ENCODE measurements around the gene ADAM10.

ADAM10 gene

GRCh38 chr15:58671186-58671585 lies 78.3 kb downstream of the ADAM10 start:
- no peak overlapping the region for H3K27ac ChIP-seq (ENCODE audit: low read length)
- H3K36me3 ChIP-seq (ENCODE audit: control insufficient read depth in 2 of 2, insufficient read depth in 2 of 2, low read length in 2 of 2) = no peaks in the 10 kb centered on the region
- H3K4me1 ChIP-seq (ENCODE audit: control insufficient read depth, insufficient read depth, low read length) = no peaks in the 10 kb centered on the region
- no peaks in the 10 kb centered on the region for H3K9me3 ChIP-seq (ENCODE audit: control insufficient read depth in 2 of 2, low read length in 2 of 2)
- H3K9ac ChIP-seq (ENCODE audit: low read length in 2 of 2) = no peak overlapping the region
- H3K27me3 ChIP-seq (ENCODE audit: control insufficient read depth in 1 of 2, insufficient read depth in 2 of 2, low read length in 2 of 2) = no peaks in the 10 kb centered on the region
- H3K4me3 ChIP-seq (ENCODE audit: low read length in 2 of 2) = no peak overlapping the region

- peaks cover 0 to 1% of the 10 kb centered on the region in 2 donors for H3K36me3 ChIP-seq (ENCODE audit: control insufficient read depth in 2 of 2, insufficient read depth in 2 of 2, low read length in 2 of 2)
- no peaks in the 10 kb centered on the region for H3K9me3 ChIP-seq (ENCODE audit: control insufficient read depth in 2 of 2, low read length in 2 of 2)
- H3K4me1 ChIP-seq (ENCODE audit: control insufficient read depth, insufficient read depth, low read length) = no peaks in the 10 kb centered on the region
- no peaks in the 10 kb centered on the region for H3K27me3 ChIP-seq (ENCODE audit: control insufficient read depth in 1 of 2, insufficient read depth in 2 of 2, low read length in 2 of 2)
- H3K4me3 ChIP-seq (ENCODE audit: low read length in 2 of 2) = no peak overlapping the region
- no peak overlapping the region for H3K27ac ChIP-seq (ENCODE audit: low read length)
- no peak overlapping the region for H3K9ac ChIP-seq (ENCODE audit: low read length in 2 of 2)
These were observed 80.4 kb downstream of the ADAM10 start for GRCh38 chr15:58669108-58669507.

GRCh38 chr15:58666957-58667356 lies 82.5 kb downstream of the ADAM10 start:
- H3K36me3 ChIP-seq (ENCODE audit: control insufficient read depth in 2 of 2, insufficient read depth in 2 of 2, low read length in 2 of 2) = peaks cover 0 to 5% of the 10 kb centered on the region in 2 donors
- H3K9ac ChIP-seq (ENCODE audit: low read length in 2 of 2) = no peak overlapping the region
- H3K9me3 ChIP-seq (ENCODE audit: control insufficient read depth in 2 of 2, low read length in 2 of 2) = no peaks in the 10 kb centered on the region
- H3K27me3 ChIP-seq (ENCODE audit: control insufficient read depth in 1 of 2, insufficient read depth in 2 of 2, low read length in 2 of 2) = no peaks in the 10 kb centered on the region
- no peaks in the 10 kb centered on the region for H3K4me1 ChIP-seq (ENCODE audit: control insufficient read depth, insufficient read depth, low read length)
- no peak overlapping the region for H3K27ac ChIP-seq (ENCODE audit: low read length)
- no peak overlapping the region for H3K4me3 ChIP-seq (ENCODE audit: low read length in 2 of 2)

- peaks cover 0 to 5% of the 10 kb centered on the region in 2 donors for H3K36me3 ChIP-seq (ENCODE audit: control insufficient read depth in 2 of 2, insufficient read depth in 2 of 2, low read length in 2 of 2)
- H3K9me3 ChIP-seq (ENCODE audit: control insufficient read depth in 2 of 2, low read length in 2 of 2) = no peaks in the 10 kb centered on the region
- no peak overlapping the region for H3K27ac ChIP-seq (ENCODE audit: low read length)
- H3K4me1 ChIP-seq (ENCODE audit: control insufficient read depth, insufficient read depth, low read length) = no peaks in the 10 kb centered on the region
- no peaks in the 10 kb centered on the region for H3K27me3 ChIP-seq (ENCODE audit: control insufficient read depth in 1 of 2, insufficient read depth in 2 of 2, low read length in 2 of 2)
- no peak overlapping the region for H3K9ac ChIP-seq (ENCODE audit: low read length in 2 of 2)
- no peak overlapping the region for H3K4me3 ChIP-seq (ENCODE audit: low read length in 2 of 2)
These were observed 83.8 kb downstream of the ADAM10 start for GRCh38 chr15:58665672-58666071.

- H3K36me3 ChIP-seq (ENCODE audit: control insufficient read depth in 2 of 2, insufficient read depth in 2 of 2, low read length in 2 of 2) = no peaks in the 10 kb centered on the region
- no peaks in the 10 kb centered on the region for H3K27me3 ChIP-seq (ENCODE audit: control insufficient read depth in 1 of 2, insufficient read depth in 2 of 2, low read length in 2 of 2)
- H3K9ac ChIP-seq (ENCODE audit: low read length in 2 of 2) = no peak overlapping the region
- H3K9me3 ChIP-seq (ENCODE audit: control insufficient read depth in 2 of 2, low read length in 2 of 2) = no peaks in the 10 kb centered on the region
- H3K27ac ChIP-seq (ENCODE audit: low read length) = no peak overlapping the region
- no peak overlapping the region for H3K4me3 ChIP-seq (ENCODE audit: low read length in 2 of 2)
- no peaks in the 10 kb centered on the region for H3K4me1 ChIP-seq (ENCODE audit: control insufficient read depth, insufficient read depth, low read length)
These were observed 99.4 kb downstream of the ADAM10 start for GRCh38 chr15:58650102-58650501.

- Histone ChIP-seq H3K4me1 (ENCODE audit: control insufficient read depth, insufficient read depth, low read length) (no peaks in the 10 kb centered on the region), H3K36me3 (ENCODE audit: control insufficient read depth in 2 of 2, insufficient read depth in 2 of 2, low read length in 2 of 2) (no peaks in the 10 kb centered on the region), H3K9ac (ENCODE audit: low read length in 2 of 2) (no peak overlapping the region), H3K4me3 (ENCODE audit: low read length in 2 of 2) (no peak overlapping the region), H3K9me3 (ENCODE audit: control insufficient read depth in 2 of 2, low read length in 2 of 2) (no peaks in the 10 kb centered on the region), H3K27ac (ENCODE audit: low read length) (no peak overlapping the region), H3K27me3 (ENCODE audit: control insufficient read depth in 1 of 2, insufficient read depth in 2 of 2, low read length in 2 of 2) (no peaks in the 10 kb centered on the region)
These were observed 100.3 kb downstream of the ADAM10 start for GRCh38 chr15:58649175-58649574.

- Histone ChIP-seq H3K4me1 (ENCODE audit: control insufficient read depth, insufficient read depth, low read length) (no peaks in the 10 kb centered on the region), H3K27ac (ENCODE audit: low read length) (no peak overlapping the region), H3K36me3 (ENCODE audit: control insufficient read depth in 2 of 2, insufficient read depth in 2 of 2, low read length in 2 of 2) (peaks cover 3 to 5% of the 10 kb centered on the region in 2 donors), H3K4me3 (ENCODE audit: low read length in 2 of 2) (no peak overlapping the region), H3K9me3 (ENCODE audit: control insufficient read depth in 2 of 2, low read length in 2 of 2) (no peaks in the 10 kb centered on the region), H3K27me3 (ENCODE audit: control insufficient read depth in 1 of 2, insufficient read depth in 2 of 2, low read length in 2 of 2) (no peaks in the 10 kb centered on the region), H3K9ac (ENCODE audit: low read length in 2 of 2) (no peak overlapping the region)
These were observed 105.5 kb downstream of the ADAM10 start for GRCh38 chr15:58643996-58644395.

- H3K4me1 ChIP-seq (ENCODE audit: control insufficient read depth, insufficient read depth, low read length) = no peaks in the 10 kb centered on the region
- H3K27me3 ChIP-seq (ENCODE audit: control insufficient read depth in 1 of 2, insufficient read depth in 2 of 2, low read length in 2 of 2) = no peaks in the 10 kb centered on the region
- no peak overlapping the region for H3K4me3 ChIP-seq (ENCODE audit: low read length in 2 of 2)
- no peak overlapping the region for H3K9ac ChIP-seq (ENCODE audit: low read length in 2 of 2)
- no peak overlapping the region for H3K27ac ChIP-seq (ENCODE audit: low read length)
- no peaks in the 10 kb centered on the region for H3K9me3 ChIP-seq (ENCODE audit: control insufficient read depth in 2 of 2, low read length in 2 of 2)
- H3K36me3 ChIP-seq (ENCODE audit: control insufficient read depth in 2 of 2, insufficient read depth in 2 of 2, low read length in 2 of 2) = peaks cover 3 to 8% of the 10 kb centered on the region in 2 donors
These were observed 107.8 kb downstream of the ADAM10 start for GRCh38 chr15:58641660-58642059.

GRCh38 chr15:58639992-58640391 lies 109.5 kb downstream of the ADAM10 start:
- H3K27ac ChIP-seq (ENCODE audit: low read length) = no peak overlapping the region
- H3K4me3 ChIP-seq (ENCODE audit: low read length in 2 of 2) = no peak overlapping the region
- H3K27me3 ChIP-seq (ENCODE audit: control insufficient read depth in 1 of 2, insufficient read depth in 2 of 2, low read length in 2 of 2) = no peaks in the 10 kb centered on the region
- peaks cover 3 to 9% of the 10 kb centered on the region in 2 donors for H3K36me3 ChIP-seq (ENCODE audit: control insufficient read depth in 2 of 2, insufficient read depth in 2 of 2, low read length in 2 of 2)
- H3K4me1 ChIP-seq (ENCODE audit: control insufficient read depth, insufficient read depth, low read length) = no peaks in the 10 kb centered on the region
- H3K9ac ChIP-seq (ENCODE audit: low read length in 2 of 2) = no peak overlapping the region
- H3K9me3 ChIP-seq (ENCODE audit: control insufficient read depth in 2 of 2, low read length in 2 of 2) = no peaks in the 10 kb centered on the region

GRCh38 chr15:58639002-58639756 lies 110.3 kb downstream of the ADAM10 start:
- H3K9ac ChIP-seq (ENCODE audit: low read length in 2 of 2) = no peak overlapping the region
- no peak overlapping the region for H3K4me3 ChIP-seq (ENCODE audit: low read length in 2 of 2)
- H3K9me3 ChIP-seq (ENCODE audit: control insufficient read depth in 2 of 2, low read length in 2 of 2) = no peaks in the 10 kb centered on the region
- no peak overlapping the region for H3K27ac ChIP-seq (ENCODE audit: low read length)
- H3K27me3 ChIP-seq (ENCODE audit: control insufficient read depth in 1 of 2, insufficient read depth in 2 of 2, low read length in 2 of 2) = no peaks in the 10 kb centered on the region
- peaks cover 3 to 9% of the 10 kb centered on the region in 2 donors for H3K36me3 ChIP-seq (ENCODE audit: control insufficient read depth in 2 of 2, insufficient read depth in 2 of 2, low read length in 2 of 2)
- H3K4me1 ChIP-seq (ENCODE audit: control insufficient read depth, insufficient read depth, low read length) = no peaks in the 10 kb centered on the region

GRCh38 chr15:58632789-58633188 lies 116.7 kb downstream of the ADAM10 start:
- H3K36me3 ChIP-seq (ENCODE audit: control insufficient read depth in 2 of 2, insufficient read depth in 2 of 2, low read length in 2 of 2) = peaks cover 3 to 4% of the 10 kb centered on the region in 2 donors
- no peaks in the 10 kb centered on the region for H3K9me3 ChIP-seq (ENCODE audit: control insufficient read depth in 2 of 2, low read length in 2 of 2)
- H3K9ac ChIP-seq (ENCODE audit: low read length in 2 of 2) = no peak overlapping the region
- H3K27me3 ChIP-seq (ENCODE audit: control insufficient read depth in 1 of 2, insufficient read depth in 2 of 2, low read length in 2 of 2) = no peaks in the 10 kb centered on the region
- H3K4me1 ChIP-seq (ENCODE audit: control insufficient read depth, insufficient read depth, low read length) = no peaks in the 10 kb centered on the region
- H3K27ac ChIP-seq (ENCODE audit: low read length) = no peak overlapping the region
- no peak overlapping the region for H3K4me3 ChIP-seq (ENCODE audit: low read length in 2 of 2)
